Measurements from ENCODE around the gene ASIC5.

Gene ASIC5

GRCh38 chr4:155805016-155805415 lies 61.1 kb downstream of the ASIC5 start:
- in situ Hi-C loops (cut with MboI; ENCODE audit: low sequenced_read_pairs) = no loop called here

DNA sequence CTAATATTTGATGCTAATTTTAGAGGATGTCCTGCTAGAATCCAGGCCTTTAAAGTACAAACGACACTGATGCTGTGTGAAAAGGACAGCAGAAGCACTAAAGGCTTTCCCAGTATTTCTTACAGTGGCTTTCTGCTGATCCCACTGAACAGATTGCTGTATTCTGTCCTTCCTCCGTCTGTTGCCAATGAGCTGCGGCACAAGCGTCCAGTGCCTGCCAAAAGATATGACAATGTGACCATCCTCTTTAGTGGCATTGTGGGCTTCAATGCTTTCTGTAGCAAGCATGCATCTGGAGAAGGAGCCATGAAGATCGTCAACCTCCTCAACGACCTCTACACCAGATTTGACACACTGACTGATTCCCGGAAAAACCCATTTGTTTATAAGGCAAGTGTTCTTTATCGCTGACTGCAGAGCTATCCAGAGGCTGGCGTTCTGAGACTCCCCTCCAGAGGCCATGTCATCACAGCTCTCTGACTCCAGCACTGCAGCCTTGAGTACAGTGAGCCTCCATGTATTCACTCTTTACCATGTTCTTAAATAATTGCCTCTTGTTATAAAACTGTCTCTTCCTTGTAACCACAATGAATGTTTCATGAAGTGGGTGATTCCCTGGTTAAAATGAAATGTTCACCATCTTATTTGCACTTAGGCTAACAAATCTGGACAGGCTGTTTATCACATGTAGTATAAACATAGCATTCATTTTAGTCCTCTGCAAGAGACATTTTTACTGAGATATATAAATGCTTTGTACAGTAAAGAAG lies 63.7 kb downstream of the ASIC5 start:
- in situ Hi-C loops (cut with MboI; ENCODE audit: low sequenced_read_pairs) = no loop called here

DNA sequence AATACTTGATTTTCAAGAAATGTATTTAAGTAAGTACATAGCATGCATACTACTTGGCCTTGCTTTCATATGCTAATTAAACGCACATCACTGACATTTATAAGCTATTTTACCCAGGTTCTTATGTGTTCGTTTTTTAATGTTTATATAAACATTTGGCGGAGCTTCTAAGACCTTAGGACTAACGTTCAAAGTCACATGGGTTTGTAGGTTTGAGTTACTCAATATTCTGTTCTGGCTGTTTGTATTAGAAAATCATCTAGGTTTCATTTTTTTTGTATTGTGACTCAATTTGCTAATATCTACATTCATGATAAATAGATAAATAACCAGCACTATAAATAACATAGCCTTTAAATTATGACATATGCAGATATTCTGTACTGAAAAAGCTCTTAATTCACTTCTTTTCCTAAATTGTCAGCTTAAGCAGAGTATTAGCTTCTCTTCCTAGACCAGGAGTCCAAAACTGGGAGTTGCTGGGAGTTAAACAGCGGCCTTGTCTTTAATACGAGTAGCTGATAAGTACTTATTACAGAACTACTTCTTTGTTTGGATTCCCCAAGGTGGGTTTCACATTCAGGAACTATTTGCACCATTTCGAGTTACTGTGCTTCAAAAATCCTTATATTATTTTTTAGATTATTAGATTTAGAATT lies 65.3 kb downstream of the ASIC5 start:
- in situ Hi-C loops (cut with MboI; ENCODE audit: low sequenced_read_pairs) = no loop called here

GRCh38 chr4:155799794-155800123 lies 66.3 kb downstream of the ASIC5 start:
- in situ Hi-C loops (cut with MboI; ENCODE audit: low sequenced_read_pairs) = loop anchor here (25.0 kb wide), 1 partner anchor 362 kb away; no protein-coding TSS in a partner anchor

DNA sequence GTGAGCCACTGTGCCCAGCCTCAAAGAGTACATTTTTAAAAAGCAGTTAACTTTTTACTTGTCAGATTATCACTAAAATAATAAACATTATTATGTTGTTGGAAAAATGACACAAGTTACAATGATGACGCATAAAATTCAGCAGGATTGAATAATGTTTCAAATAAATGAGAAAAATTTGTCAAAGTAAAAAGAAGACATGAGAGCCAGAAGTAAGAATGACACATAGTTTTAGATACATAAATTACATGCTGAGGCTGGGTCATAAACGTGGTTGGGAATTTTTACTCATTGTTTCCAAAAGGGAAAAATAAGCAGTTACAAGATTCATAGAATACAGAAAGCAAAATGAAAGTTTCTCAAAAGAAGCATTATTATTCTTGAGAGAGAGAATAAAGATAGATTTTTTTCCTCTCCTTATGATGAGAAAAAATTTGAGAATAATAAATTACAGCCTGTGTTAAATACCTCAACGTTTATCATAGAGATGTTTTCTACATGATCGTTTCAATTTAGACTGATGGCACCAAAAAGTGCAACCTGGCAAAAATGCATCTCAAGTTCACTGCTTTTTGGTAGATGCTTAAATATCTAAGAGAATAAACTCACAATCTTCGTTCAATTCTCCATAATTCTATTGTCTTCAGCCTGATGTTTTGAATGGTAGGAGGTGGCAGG lies 66.8 kb downstream of the ASIC5 start:
- in situ Hi-C loops (cut with MboI; ENCODE audit: low sequenced_read_pairs) = loop anchor here (25.0 kb wide), 1 partner anchor 362 kb away; no protein-coding TSS in a partner anchor

DNA sequence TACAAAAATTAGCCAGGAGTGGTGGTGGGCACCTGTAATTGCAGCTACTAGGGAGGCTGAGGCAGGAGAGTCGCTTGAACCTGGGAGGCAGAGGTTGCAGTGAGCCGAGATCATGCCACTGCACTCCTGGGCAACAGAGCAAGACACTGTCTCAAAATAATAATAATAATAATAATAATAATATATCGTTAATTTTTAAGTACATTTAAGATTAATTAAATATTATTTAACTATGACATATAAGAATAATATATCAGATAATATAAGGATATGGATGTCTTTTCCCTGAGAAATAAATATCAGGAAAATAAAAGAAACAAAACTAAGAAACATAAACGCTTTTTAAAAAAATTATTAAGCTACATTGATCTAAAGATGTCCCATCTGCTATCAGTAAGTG lies 68.5 kb downstream of the ASIC5 start:
- in situ Hi-C loops (cut with MboI; ENCODE audit: low sequenced_read_pairs) = loop anchor here (25.0 kb wide), 1 partner anchor 360 kb away; no protein-coding TSS in a partner anchor

- in situ Hi-C loops (cut with MboI; ENCODE audit: low sequenced_read_pairs) = loop anchor here (25.0 kb wide), 1 partner anchor 359 kb away; no protein-coding TSS in a partner anchor
Observed at GRCh38 chr4:155795991-155796390, 70.1 kb downstream of the ASIC5 start.

- in situ Hi-C loops (cut with MboI; ENCODE audit: low sequenced_read_pairs) = loop anchor here (25.0 kb wide), 1 partner anchor 357 kb away; no protein-coding TSS in a partner anchor
Observed at GRCh38 chr4:155794589-155795236, 71.4 kb downstream of the ASIC5 start.

DNA sequence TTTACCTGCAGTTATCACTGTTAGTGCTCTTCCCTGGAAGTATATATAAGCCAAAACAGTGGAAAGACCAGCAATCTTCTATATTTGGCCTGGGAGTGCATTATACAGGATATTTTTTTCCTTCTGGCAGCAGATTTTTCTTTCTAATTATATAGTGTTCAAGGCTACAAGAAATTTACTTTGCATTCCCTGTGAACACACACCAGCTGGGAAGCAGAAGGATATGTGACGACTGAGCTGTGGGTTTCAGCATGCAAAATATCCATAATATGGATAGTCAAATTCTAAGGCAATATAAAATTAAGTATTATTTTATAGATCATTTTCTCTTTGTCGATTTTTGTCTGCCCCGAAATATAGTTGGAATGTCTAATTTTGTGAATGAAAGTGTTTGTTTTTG lies 76.1 kb downstream of the ASIC5 start:
- in situ Hi-C loops (cut with MboI; ENCODE audit: low sequenced_read_pairs) = loop anchor here (25.0 kb wide), 1 partner anchor 353 kb away; no protein-coding TSS in a partner anchor

DNA sequence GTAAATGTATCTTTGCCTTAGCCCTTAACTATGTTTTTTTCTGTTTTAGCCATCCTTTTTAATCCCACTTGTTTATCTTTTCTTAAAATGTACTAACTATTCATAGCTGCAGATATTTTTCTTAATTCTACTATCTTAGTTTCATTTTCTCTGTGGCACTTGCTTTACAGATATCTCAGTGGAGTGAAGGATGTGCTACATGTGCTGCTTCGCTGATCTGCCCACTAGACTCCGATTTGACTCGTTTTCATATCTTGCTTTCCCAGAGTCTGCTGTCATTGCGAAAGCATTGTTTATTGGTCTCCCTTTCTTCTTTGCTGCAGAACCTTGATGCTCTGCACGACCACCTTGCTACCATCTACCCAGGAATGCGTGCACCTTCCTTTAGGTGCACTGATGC lies 76.7 kb downstream of the ASIC5 start:
- in situ Hi-C loops (cut with MboI; ENCODE audit: low sequenced_read_pairs) = loop anchor here (25.0 kb wide), 1 partner anchor 352 kb away; no protein-coding TSS in a partner anchor

GRCh38 chr4:155787113-155787710 lies 78.9 kb downstream of the ASIC5 start:
- in situ Hi-C loops (cut with MboI; ENCODE audit: low sequenced_read_pairs) = loop anchor here (25.0 kb wide), 1 partner anchor 350 kb away; no protein-coding TSS in a partner anchor

GRCh38 chr4:155785828-155786227 lies 80.2 kb downstream of the ASIC5 start:
- in situ Hi-C loops (cut with MboI; ENCODE audit: low sequenced_read_pairs) = loop anchor here (25.0 kb wide), 1 partner anchor 349 kb away; no protein-coding TSS in a partner anchor

GRCh38 chr4:155784637-155785036 lies 81.4 kb downstream of the ASIC5 start:
- in situ Hi-C loops (cut with MboI; ENCODE audit: low sequenced_read_pairs) = loop anchor here (25.0 kb wide), 1 partner anchor 347 kb away; no protein-coding TSS in a partner anchor

DNA sequence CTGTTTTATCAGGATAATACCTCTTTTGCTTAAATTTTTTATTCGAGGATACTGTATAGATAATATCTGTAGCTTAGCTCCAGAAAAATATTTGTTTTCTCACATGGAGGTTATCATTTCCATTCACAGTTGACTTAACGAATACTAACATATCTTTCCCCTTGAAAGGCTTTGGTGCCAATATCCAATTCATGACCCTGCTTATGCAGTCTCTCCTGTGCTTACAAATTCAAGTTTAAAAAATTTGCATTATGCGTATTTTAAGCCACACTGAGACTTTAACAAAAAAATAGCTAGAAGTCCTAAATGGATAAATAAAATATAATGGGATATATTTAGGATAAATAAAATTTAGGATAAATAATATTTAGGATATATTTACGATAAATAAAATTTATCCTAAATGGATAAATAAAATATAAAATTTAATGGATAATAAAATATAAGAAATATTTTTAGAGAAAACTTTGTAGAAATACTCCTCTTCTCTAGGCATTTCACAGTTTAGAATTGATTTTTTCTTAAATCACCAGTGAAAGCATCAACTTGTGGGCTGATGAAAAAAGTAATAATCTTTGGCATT lies 84.7 kb downstream of the ASIC5 start:
- in situ Hi-C loops (cut with MboI; ENCODE audit: low sequenced_read_pairs) = loop anchor here (25.0 kb wide), 1 partner anchor 344 kb away; no protein-coding TSS in a partner anchor

DNA sequence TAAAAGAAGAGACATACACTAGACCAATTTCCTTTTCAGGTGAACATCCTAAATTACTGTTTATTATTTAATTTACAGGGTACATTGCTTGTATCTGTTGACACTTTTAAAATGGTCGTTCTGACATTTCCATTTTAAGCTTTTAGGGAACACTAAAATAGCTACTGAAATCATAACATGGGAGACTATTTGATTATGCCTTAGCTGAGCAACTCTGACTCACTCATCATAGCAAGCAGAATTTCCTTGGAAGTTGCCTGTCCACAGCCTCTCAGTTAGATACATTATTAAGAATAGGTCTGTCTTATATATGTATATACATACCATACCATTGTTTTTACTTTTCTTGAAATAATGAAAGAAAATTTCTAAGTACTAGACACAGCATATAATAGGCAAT lies 85.3 kb downstream of the ASIC5 start:
- in situ Hi-C loops (cut with MboI; ENCODE audit: low sequenced_read_pairs) = loop anchor here (25.0 kb wide), 1 partner anchor 343 kb away; no protein-coding TSS in a partner anchor

All from HL-60/S4 treated with phorbol 12-myristate 13-acetate at 8.2 ng/mL for 4 days and 3 days (cell line).